ENCODE results near the gene TLE7. TPM values are rescaled to one million over a fixed set of nuclear protein-coding genes. Genes with fewer than 3 reads are reported as not detected.

Gene TLE7
- total RNA-seq, 2 experiments from 2014 or later: not detected

DNA sequence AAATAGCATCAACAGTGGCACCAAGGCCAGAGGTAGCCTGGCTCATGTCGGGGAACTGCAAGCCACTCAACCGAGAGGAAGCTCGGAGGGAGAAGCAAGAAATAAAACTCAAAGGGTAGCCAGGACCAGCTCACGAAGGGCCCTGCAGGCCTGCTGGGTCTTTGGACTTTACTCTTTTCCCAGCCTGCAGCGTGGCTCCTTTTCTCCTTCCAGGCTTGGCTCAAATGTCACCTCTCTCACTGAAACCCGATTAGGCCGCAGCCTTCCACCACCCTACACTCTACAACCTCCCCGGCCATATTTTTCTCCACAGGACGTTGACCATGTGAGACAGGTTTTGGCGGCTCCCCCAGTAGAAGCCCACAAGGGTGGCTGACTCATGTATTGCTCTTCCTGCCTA is 45.3 kb downstream of the TLE7 start:
- Histone ChIP-seq H3K79me2 (ENCODE audit: insufficient read depth, low read depth, low read length) (no peaks in the 10 kb centered on the region), H3K4me3 (ENCODE audit: low read depth, low read length, poor library complexity, severe bottlenecking) (no peak overlapping the region), H3K27ac (ENCODE audit: low read depth, low read length, poor library complexity, severe bottlenecking) (no peak overlapping the region), H3K4me2 (ENCODE audit: low read length) (no peak overlapping the region), H3K9me3 (ENCODE audit: low read length) (no peaks in the 10 kb centered on the region), H3K4me1 (ENCODE audit: insufficient read depth, low read length, poor library complexity, severe bottlenecking) (no peaks in the 10 kb centered on the region), H4K20me1 (ENCODE audit: insufficient read depth, low read length) (no peaks in the 10 kb centered on the region), H2AFZ (ENCODE audit: low read length) (no peak overlapping the region), H3K9me2 (ENCODE audit: insufficient read depth, low read length) (no peaks in the 10 kb centered on the region), H3K36me3 (ENCODE audit: insufficient read depth, low read length) (no peaks in the 10 kb centered on the region)
- POLR2A ChIA-PET: no interaction called here
- TF ChIP-seq EZH2phosphoT487 (IDR thresholded peaks at IDR 0.05; ENCODE audit: borderline replicate concordance, low read depth, low read length): no peak
- TF ChIP-seq, protein P1, sequence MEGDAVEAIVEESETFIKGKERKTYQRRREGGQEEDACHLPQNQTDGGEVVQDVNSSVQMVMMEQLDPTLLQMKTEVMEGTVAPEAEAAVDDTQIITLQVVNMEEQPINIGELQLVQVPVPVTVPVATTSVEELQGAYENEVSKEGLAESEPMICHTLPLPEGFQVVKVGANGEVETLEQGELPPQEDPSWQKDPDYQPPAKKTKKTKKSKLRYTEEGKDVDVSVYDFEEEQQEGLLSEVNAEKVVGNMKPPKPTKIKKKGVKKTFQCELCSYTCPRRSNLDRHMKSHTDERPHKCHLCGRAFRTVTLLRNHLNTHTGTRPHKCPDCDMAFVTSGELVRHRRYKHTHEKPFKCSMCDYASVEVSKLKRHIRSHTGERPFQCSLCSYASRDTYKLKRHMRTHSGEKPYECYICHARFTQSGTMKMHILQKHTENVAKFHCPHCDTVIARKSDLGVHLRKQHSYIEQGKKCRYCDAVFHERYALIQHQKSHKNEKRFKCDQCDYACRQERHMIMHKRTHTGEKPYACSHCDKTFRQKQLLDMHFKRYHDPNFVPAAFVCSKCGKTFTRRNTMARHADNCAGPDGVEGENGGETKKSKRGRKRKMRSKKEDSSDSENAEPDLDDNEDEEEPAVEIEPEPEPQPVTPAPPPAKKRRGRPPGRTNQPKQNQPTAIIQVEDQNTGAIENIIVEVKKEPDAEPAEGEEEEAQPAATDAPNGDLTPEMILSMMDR (conservative IDR thresholded peaks at IDR 0.05; ENCODE audit: low read length): no peak
- no TSS peak for BruUV-seq (replicated peaks)
- intact Hi-C loops (cut with micrococcal nuclease; ENCODE audit: unreplicated experiment): no loop called here
- no peak for DNase-seq (ENCODE audit: low spot score)
- CTCF ChIA-PET (ENCODE audit: unreplicated experiment): no interaction called here

DNA sequence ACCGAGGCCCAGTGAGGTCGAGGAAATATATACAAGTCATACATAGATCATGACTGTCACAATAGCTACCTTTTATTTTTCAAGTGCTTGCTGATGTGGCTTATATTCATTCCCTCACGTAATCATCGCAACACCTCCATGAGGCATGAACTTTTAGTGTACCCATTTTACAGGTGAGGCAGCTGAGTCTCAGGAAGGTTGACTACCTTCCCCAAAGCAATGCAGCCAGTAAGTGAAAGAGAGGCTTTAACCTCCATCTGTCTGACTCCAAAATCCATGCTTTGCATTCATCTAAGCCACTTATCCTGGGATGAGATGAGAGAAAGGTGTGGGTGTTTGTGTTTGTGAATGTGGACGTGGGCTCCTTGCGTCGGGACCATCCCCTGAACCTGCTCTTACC is 52.5 kb downstream of the TLE7 start:
- DNase-seq (ENCODE audit: low spot score): no peak
- intact Hi-C loops (cut with micrococcal nuclease; ENCODE audit: unreplicated experiment): no loop called here
- Histone ChIP-seq H2AFZ (ENCODE audit: low read length) (no peak overlapping the region), H4K20me1 (ENCODE audit: insufficient read depth, low read length) (no peaks in the 10 kb centered on the region), H3K36me3 (ENCODE audit: insufficient read depth, low read length) (no peaks in the 10 kb centered on the region), H3K79me2 (ENCODE audit: insufficient read depth, low read depth, low read length) (no peaks in the 10 kb centered on the region), H3K4me2 (ENCODE audit: low read length) (no peak overlapping the region), H3K27ac (ENCODE audit: low read depth, low read length, poor library complexity, severe bottlenecking) (no peak overlapping the region), H3K9me3 (ENCODE audit: low read length) (no peaks in the 10 kb centered on the region), H3K4me1 (ENCODE audit: insufficient read depth, low read length, poor library complexity, severe bottlenecking) (peaks cover 11% of the 10 kb centered on the region), H3K9me2 (ENCODE audit: insufficient read depth, low read length) (no peaks in the 10 kb centered on the region), H3K4me3 (ENCODE audit: low read depth, low read length, poor library complexity, severe bottlenecking) (no peak overlapping the region)
- POLR2A ChIA-PET: interaction anchor here (0.5 to 0.7 kb wide), 2 partner anchors 140 to 1571 kb away, joined by 3 read pairs; no protein-coding TSS in a partner anchor
- no peak for TF ChIP-seq EZH2phosphoT487 (IDR thresholded peaks at IDR 0.05; ENCODE audit: borderline replicate concordance, low read depth, low read length)
- TF ChIP-seq, protein P1 (conservative IDR thresholded peaks at IDR 0.05; ENCODE audit: low read length): no peak
- no TSS peak for BruUV-seq (replicated peaks)
- CTCF ChIA-PET (ENCODE audit: unreplicated experiment): no interaction called here

DNA sequence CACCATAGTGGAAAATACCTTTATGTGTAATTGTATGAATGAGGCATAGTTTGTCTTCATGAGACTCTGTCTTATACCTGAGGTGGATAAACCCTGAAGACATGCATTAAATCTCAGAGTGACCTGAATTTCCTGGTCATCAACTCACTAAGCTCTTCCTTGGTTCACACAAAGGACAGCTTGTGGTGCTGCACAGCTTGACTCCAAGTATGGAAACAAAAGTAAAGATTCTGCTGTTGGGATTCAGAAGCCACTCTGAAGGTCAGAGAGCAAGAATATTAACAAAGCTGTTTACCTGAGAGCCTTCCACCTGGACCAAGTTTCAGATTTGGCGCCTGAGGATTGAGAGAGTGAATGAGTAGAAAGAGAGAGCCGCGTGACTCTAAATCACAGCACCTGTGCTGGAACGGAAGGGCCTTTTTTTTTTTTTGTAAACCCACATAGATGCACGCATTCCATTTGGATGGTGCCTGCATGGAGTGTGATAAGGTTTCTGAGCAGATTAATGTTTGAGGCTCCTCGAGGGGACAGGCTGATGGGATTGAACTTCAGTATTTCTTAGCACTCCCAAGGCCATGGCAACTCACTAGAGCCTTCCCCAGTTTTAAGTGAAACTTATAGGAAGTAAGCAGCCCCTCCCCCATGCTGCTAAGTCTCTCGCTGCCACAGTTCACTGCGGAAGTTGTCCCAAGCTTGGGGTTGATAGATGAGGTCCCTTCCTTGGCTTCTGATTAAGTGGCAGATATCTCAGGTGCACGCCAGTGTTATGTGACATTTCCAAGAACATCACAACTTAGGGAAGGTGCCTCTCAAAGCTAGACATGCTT is 54.6 kb downstream of the TLE7 start:
- H3K4me1 ChIP-seq (ENCODE audit: insufficient read depth, low read length, poor library complexity, severe bottlenecking): peaks cover 11% of the 10 kb centered on the region
- peak overlapping the region; percentile 67 for H2AFZ ChIP-seq (ENCODE audit: low read length)
- no peak overlapping the region for H3K27ac ChIP-seq (ENCODE audit: low read depth, low read length, poor library complexity, severe bottlenecking)
- peak overlapping the region; percentile 47 for H3K4me2 ChIP-seq (ENCODE audit: low read length)
- TF ChIP-seq EZH2phosphoT487 (IDR thresholded peaks at IDR 0.05; ENCODE audit: borderline replicate concordance, low read depth, low read length): no peak
- TF ChIP-seq, protein P1 (conservative IDR thresholded peaks at IDR 0.05; ENCODE audit: low read length): no peak
- H3K9me3 ChIP-seq (ENCODE audit: low read length): no peaks in the 10 kb centered on the region
- no peaks in the 10 kb centered on the region for H3K36me3 ChIP-seq (ENCODE audit: insufficient read depth, low read length)
- CTCF ChIA-PET (ENCODE audit: unreplicated experiment): no interaction called here
- BruUV-seq (replicated peaks): no TSS peak
- no peaks in the 10 kb centered on the region for H3K9me2 ChIP-seq (ENCODE audit: insufficient read depth, low read length)
- POLR2A ChIA-PET: interaction anchor here (0.6 to 0.7 kb wide), 2 partner anchors 700 to 772 kb away, joined by 3 to 5 read pairs; no protein-coding TSS in a partner anchor
- H3K4me3 ChIP-seq (ENCODE audit: low read depth, low read length, poor library complexity, severe bottlenecking): no peak overlapping the region
- DNase-seq (ENCODE audit: low spot score): peak; percentile 44
- H4K20me1 ChIP-seq (ENCODE audit: insufficient read depth, low read length): no peaks in the 10 kb centered on the region; the same call in 1 of the 2 replicates
- intact Hi-C loops (cut with micrococcal nuclease; ENCODE audit: unreplicated experiment): no loop called here
- H3K79me2 ChIP-seq (ENCODE audit: insufficient read depth, low read depth, low read length): no peaks in the 10 kb centered on the region

Data from OCI-LY7 (cell line).